Measurements from ENCODE around the gene HNRNPC.

DNA sequence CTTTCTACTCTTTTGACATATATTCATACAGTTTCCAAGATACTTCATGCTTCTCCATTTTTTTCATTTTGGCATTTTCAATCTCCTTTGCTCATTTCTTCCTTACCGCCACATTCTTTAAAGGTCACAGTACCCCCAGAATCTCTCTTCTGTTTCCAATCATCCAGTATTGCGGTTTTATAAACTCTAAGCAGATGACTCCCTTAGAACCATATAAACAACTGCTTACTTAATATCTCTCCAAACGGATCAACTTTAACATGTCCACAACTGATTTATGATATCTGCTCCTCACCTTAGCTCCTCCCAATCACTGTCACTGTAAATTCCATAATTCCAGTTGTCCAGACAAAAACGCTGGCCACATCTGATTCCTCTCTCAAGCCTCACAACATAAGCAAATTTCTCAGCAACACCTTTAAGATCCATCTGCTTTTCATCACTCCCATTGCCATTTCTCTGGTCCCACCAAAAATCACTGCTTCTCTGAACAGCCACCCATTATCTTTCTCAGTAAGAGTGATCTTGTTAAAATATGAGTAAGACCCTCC is 49.6 kb downstream of the HNRNPC start:
- TF ChIP-seq CTCF (IDR thresholded peaks at IDR 0.05) (no peak), EZH2 (IDR thresholded peaks at IDR 0.05) (no peak), EZH2phosphoT487 (IDR thresholded peaks at IDR 0.05) (no peak)

Data from neural progenitor cell (in vitro differentiated cells).